NCI-H345 treated with DMSO at 0.1 percent for 48 hours (cell line): ENCODE results near the gene TASP1.
"Not testable (repeated sequence)": the region's sequence is repeated elsewhere in the genome, so short reads cannot be mapped to it uniquely, and the experiment has no call there.

Experiments
- DNase-seq: peaks from one replicate; lab custom pipeline; 2025; ENCODE audit not compliant: unreplicated experiment; lab: John Stamatoyannopoulos, UW

Gene TASP1, protein sequence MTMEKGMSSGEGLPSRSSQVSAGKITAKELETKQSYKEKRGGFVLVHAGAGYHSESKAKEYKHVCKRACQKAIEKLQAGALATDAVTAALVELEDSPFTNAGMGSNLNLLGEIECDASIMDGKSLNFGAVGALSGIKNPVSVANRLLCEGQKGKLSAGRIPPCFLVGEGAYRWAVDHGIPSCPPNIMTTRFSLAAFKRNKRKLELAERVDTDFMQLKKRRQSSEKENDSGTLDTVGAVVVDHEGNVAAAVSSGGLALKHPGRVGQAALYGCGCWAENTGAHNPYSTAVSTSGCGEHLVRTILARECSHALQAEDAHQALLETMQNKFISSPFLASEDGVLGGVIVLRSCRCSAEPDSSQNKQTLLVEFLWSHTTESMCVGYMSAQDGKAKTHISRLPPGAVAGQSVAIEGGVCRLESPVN

GRCh38 chr20:13638496-13639149 is at the start of gene TASP1:
TSS of gene TASP1 (minus strand) at chr20:13638932. CDS start at chr20:13630078, 8,854 bp downstream.
- DNase-seq: peak; percentile 99

GRCh38 chr20:13687815-13688214 is 49.1 kb upstream of the TASP1 start:
- no peak for DNase-seq

- no peak for DNase-seq
Measured at GRCh38 chr20:13685623-13686022, 46.9 kb upstream of the TASP1 start.

GRCh38 chr20:13684566-13685222 is 46.0 kb upstream of the TASP1 start:
- DNase-seq: no peak

DNA sequence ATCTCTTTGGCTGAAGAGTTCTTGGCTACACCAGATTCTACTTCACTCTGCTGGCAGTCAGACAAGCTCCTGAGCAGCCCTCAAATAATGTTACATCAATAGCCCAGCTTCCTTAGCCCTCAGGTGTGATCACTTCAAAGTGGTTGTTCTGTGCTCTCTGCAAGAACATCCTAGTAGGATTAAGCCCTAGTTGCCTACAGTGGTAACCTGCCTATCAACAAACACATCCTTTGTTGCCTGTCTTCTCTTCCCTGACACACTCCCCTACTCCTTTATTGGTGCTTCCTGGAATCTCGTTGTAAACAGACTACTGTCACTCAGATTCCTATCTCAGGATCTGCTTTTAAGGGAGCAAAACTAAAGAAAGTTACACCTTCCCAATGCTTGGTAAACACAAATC is 45.1 kb upstream of the TASP1 start:
- DNase-seq: no peak

DNA sequence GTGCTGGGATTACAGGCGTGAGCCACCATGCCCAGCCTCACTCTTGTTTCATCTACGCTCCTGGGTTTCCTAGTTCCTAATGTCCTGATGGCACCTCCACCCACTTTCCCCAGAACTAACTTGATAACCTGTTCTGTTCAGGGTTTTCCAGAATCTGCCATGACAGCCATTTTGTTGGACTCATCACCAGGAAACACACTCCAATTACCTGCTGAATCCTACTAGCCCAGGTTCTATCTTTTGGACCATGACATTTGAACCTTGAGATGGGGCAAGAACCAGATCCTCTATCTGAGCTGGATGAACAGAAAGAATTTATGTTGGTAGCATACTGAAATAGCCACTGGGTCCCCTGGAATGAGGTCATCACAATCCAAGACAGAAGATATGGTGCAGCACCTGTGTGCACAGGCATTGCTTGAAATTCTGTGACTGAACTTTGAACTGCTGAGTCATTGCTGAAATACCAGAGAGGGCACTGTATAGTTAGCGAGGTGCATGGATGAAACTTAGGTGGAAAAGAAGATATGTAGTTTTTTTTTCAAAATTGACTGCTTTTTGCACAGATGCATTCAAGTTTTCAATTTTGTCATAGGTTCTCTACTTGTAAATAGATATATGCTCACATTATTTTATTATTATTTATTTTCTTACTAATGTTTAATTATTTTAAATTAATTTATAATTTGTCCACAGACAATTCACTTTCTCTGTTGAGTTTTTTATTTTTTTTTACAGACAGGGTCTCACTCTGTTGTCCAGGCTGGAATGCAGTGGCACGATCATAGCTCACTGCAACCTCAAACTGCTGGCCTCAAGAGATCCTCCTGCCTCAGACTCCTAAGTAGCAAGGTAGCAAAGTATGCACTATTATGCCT is 42.8 kb upstream of the TASP1 start:
- no peak for DNase-seq

DNA sequence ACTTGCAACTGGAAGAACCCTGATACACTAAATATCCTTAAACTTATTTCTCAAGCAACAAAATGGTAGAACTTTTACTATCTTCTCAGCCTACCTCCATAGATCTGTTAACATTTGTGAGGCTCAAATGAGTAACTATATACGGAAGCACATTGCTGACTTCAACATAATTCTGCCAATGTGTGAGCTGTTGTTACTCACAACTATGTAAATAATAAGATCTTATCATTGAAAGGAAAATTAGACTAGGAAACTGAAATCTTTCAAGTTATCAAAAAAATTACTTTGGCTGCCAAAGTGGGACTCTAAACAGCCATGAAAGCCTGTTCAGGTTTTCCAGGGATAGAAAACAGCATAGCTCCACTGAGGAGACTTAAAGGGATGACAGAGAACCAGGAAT is 40.2 kb upstream of the TASP1 start:
- no peak for DNase-seq

DNA sequence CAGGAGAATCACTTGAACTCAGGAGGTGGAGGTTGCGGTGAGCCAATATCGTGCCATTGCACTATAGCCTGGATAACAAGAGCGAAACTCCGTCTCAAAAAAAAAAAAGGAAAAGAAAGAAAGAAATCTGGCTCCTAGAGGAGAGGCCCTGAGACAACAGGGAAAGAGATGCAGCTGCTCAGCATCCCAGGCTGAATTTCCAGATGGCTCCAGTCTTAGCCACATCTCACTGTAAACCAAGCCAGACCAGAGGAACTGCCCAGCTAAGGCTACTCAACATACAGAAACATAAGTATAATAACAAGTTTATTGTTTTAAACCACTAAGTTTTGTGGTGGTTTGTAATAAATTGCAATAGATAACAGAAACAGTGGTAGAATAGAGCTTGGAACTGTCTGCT is 38.5 kb upstream of the TASP1 start:
- DNase-seq: no peak

DNA sequence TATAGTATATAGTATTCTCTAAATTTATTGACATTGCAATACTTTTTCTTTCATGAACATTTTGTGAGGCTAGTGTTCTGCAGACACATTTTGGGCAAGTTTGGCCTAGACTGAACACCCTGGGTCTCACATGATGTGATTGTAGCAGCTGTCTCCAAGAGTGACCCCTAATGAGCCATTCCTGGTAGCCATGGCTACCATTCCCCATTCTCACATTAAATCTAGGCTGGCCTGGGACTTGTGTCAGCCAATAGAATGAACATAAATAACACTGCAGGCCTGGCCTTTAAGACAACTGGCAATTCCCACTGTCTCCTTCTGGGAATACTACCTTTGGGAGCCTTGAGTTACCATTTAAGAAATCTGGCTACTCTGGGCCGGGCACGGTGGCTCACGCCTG is 38.0 kb upstream of the TASP1 start:
- DNase-seq: no peak

- no peak for DNase-seq
Measured at GRCh38 chr20:13672690-13673089, 34.0 kb upstream of the TASP1 start.

- DNase-seq: no peak
Measured at GRCh38 chr20:13671916-13672378, 33.2 kb upstream of the TASP1 start.

DNA sequence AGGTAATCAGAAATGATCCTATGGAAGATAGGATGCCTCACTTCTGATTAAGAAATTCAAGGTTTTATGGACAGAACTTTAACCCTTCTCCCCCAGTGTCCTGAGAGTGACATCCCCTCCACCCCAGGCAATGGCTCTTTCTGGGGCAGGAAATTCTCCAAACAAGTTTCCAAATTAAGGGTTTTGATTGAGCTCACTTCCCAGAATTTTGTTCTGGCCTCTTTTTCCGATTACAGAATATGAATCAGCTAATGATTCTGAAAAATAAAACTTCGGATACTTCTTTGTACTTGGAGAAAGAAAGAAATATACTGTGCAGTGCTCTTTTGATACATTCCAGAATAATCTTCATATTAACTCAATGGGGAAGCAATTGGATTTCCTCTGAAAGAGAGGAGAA is 32.8 kb upstream of the TASP1 start:
- DNase-seq: no peak

- DNase-seq: no peak
Measured at GRCh38 chr20:13670160-13670559, 31.4 kb upstream of the TASP1 start.

DNA sequence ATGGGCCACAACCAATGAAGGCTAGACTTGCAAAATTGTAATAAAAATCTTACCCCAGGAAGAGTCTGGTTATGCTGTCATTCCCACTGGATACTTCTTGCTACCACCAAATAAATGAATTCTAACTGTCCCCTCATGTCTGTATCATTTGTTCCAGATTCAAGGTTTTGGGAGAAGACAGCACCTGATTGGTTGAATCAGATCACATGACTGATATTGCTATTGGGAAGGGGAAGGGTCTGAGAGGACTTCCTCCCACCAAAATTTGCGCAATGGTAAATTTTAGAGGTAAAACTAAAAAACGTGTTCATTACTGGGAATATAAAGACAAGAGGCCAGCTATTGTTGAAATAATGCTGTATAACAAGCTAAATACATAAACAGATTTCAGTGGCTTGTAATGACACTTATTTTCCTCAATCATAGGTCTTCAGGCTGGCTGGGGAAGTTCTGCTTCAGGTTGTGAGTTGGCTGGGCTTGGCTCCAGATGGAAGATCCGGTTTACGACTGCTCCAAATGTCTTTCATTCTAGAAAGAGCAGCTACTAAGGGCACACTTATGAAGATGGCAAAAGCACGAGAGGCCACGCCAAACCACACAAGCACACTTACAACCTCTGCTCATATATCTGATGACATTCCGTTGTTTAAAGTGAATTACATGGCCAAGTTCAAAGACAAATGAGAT is 27.1 kb upstream of the TASP1 start:
- DNase-seq: no peak

- DNase-seq: no peak
Measured at GRCh38 chr20:13661070-13661685, 22.4 kb upstream of the TASP1 start.

- no peak for DNase-seq
Measured at GRCh38 chr20:13659288-13659687, 20.6 kb upstream of the TASP1 start.

DNA sequence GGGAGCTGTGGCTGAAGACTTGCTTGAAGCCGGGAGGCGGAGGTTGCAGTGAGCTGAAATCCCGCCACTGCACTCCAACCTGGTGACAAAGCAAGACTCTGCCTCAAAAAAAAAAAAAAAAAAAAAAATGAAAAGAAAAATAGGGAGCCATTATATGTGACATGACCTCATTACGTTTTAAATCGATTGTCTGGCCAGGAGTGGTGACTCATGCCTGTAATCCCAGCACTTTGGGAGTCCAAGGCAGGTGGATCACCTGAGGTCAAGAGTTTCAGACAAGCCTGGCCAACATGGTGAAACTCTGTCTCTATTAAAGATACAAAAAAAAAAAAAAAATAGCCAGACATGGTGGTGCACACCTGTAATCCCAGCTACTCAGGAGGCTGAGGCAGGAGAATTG is 19.3 kb upstream of the TASP1 start:
- not testable (repeated sequence) for DNase-seq

- DNase-seq: no peak
Measured at GRCh38 chr20:13656721-13657368, 18.1 kb upstream of the TASP1 start.

GRCh38 chr20:13654463-13655023 is 15.8 kb upstream of the TASP1 start:
- DNase-seq: no peak
